ENCODE data around the gene IRF1.
A peak's percentile ranks its signal among the peaks of the same experiment; 100 is the strongest.

The IRF1 gene

DNA sequence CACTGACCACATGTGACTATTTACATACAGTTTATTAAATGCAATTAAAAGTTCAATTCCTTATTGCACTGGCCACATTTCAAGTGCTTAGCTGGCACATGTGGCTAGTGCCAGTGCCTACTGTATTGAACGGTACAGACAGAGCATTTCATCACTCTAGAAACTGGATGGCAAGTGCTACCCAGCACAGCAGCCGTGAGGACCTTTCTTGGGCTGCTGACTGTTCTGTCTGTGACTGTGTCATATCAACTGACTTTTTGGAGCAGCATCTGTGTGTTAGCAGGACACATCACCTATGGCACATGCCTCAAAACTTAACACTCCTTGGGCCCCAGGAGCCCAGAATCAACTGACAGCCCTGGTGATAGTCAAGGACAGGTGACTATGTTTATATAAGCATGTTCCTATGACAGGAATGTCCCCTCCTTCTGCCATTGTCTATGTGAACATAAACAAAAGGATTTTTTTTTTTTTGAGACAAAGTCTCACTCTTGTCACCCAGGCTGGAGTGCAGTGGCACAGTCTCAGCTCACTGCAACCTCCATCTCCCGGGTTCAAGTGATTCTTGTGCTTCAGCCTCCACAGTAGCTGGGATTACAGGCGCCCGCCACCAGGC is 8.9 kb downstream of the IRF1 start:
- H3K4me3 ChIP-seq (ENCODE audit: low read depth, low read length): no peak overlapping the region
- no peak for DNase-seq (ENCODE audit: low read depth)

DNA sequence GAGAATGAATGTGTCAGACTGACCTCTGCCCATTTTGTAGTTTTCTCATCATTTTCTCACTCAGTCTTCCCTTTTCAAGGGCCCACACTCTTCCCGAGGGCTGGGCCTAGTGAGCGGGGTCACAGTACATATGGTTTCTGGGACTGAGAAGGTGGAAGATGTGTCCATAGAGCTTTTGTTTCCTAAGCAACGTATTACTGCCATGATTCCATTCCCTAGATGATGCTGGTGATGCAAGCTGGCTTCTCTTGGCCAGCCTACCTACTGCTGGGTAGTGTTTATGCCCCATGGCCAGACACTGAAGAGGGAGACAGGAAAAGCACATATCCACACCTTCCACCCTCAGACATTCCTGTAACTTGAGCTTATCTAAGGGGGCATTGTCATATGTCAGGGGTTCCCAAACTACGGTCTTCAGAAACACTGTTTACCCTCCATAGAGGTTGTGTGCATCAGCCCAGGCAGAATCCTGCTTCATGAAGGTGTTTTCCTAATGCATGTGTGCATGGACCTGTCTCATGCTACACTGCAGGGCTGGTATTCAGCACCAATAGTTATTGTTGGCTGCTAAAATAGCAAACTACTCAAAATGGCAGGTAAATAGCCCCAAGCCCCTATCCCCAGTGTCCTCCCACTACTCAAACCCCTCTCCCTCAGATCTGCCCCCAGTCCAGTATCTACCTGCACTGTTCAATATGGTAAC is 9.5 kb downstream of the IRF1 start:
- TF ChIP-seq, protein P1, sequence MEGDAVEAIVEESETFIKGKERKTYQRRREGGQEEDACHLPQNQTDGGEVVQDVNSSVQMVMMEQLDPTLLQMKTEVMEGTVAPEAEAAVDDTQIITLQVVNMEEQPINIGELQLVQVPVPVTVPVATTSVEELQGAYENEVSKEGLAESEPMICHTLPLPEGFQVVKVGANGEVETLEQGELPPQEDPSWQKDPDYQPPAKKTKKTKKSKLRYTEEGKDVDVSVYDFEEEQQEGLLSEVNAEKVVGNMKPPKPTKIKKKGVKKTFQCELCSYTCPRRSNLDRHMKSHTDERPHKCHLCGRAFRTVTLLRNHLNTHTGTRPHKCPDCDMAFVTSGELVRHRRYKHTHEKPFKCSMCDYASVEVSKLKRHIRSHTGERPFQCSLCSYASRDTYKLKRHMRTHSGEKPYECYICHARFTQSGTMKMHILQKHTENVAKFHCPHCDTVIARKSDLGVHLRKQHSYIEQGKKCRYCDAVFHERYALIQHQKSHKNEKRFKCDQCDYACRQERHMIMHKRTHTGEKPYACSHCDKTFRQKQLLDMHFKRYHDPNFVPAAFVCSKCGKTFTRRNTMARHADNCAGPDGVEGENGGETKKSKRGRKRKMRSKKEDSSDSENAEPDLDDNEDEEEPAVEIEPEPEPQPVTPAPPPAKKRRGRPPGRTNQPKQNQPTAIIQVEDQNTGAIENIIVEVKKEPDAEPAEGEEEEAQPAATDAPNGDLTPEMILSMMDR (IDR thresholded peaks at IDR 0.05; ENCODE audit: low read depth, low read length, missing control alignments): no peak
- no peak for DNase-seq (ENCODE audit: low read depth)

More for the DNA sequence above, 8.9 kb downstream of the IRF1 start:
- in situ Hi-C loops (cut with HindIII; ENCODE audit: low sequenced_read_pairs): no loop called here
- TF ChIP-seq, protein P1 (IDR thresholded peaks at IDR 0.05; ENCODE audit: low read depth, low read length, missing control alignments): no peak

DNA sequence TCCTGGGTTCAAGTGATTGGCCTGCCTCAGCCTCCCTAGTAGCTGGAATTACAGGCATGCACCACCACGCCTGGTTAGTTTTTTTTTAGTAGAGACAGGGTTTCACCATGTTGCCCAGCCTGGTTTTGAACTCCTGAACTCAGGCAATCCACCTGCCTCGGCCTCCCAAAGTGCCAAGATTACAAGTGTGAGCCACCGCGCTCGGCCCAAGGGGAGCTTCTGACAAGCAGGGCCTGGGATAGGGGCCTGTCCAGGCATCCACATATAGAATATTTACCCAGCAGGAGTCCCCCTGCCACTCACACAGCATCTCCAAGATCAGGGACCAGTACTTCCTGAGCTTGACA is 10.1 kb downstream of the IRF1 start:
- in situ Hi-C loops (cut with HindIII; ENCODE audit: low sequenced_read_pairs): no loop called here
- no peak for DNase-seq (ENCODE audit: low read depth)

More for the DNA sequence above, 9.5 kb downstream of the IRF1 start:
- in situ Hi-C loops (cut with HindIII; ENCODE audit: low sequenced_read_pairs): no loop called here
- no peak overlapping the region for H3K4me3 ChIP-seq (ENCODE audit: low read depth, low read length)

DNA sequence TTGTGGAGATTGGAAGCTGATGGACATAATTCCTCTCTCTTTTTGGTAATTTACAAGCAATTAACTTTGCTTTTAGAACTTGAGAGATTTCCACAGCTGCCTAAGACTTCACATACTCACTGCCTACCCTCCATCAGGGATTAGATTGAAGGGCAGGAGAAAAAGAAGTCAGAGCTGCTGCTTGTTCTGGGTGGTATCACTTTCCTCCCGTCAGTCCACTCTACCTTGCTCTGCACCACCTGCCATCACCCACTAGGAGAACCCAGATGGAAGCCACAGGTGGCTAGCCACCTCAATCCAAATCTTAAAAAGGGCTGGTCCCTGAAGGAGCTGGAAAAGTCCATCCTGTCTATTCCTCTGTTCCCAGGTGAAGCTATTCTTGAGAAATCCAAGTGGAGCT is 10.5 kb downstream of the IRF1 start:
- DNase-seq (ENCODE audit: low read depth): no peak
- H3K4me3 ChIP-seq (ENCODE audit: low read depth, low read length): no peak overlapping the region
- in situ Hi-C loops (cut with HindIII; ENCODE audit: low sequenced_read_pairs): no loop called here
- TF ChIP-seq, protein P1 (IDR thresholded peaks at IDR 0.05; ENCODE audit: low read depth, low read length, missing control alignments): peak; percentile 7

More for the DNA sequence above, 10.1 kb downstream of the IRF1 start:
- H3K4me3 ChIP-seq (ENCODE audit: low read depth, low read length): no peak overlapping the region
- TF ChIP-seq, protein P1 (IDR thresholded peaks at IDR 0.05; ENCODE audit: low read depth, low read length, missing control alignments): no peak

DNA sequence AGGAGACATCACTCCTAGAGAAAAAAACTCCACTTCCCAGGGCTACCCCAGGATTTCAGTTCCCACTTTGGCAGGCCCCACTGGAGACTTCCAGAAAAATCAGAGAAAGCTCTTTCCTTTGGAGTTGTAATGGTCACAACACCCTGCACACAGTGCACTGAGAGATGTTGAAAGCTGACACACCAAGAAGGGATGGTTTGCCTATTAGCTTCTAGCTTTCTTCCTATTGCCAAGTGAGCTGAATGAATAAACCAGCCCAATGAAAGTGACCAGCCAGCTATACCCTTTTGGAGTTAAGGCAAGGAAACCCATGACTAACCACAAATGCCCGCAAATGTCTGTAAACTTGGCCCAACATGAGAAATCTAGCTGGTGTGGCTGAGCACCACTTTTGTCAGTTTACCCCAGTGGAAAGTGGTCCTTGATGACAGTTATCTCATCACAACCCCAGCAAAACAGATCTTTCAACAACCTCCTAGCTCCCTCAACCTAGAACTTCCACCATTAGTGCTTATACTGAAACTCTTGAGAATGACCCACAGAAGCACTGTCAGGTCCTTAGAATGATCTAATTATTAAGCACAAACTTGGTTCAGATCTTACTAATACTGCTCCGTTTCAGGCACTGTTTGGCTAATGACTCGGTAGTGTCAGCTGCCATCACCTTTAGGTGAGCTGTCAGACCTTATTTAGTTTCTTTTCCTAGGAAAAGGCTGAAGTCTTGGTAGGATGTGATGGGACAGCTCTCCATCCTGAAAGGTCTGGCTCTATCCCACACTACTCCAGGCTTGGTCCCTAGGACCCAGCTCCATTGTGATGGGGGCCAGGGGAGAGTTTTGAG is 11.2 kb downstream of the IRF1 start:
- no peak for DNase-seq (ENCODE audit: low read depth)
- TF ChIP-seq, protein P1 (IDR thresholded peaks at IDR 0.05; ENCODE audit: low read depth, low read length, missing control alignments): no peak
- no peak overlapping the region for H3K4me3 ChIP-seq (ENCODE audit: low read depth, low read length)
- in situ Hi-C loops (cut with HindIII; ENCODE audit: low sequenced_read_pairs): loop anchor here (5.0 kb wide), 1 partner anchor 92 kb away; no protein-coding TSS in a partner anchor

DNA sequence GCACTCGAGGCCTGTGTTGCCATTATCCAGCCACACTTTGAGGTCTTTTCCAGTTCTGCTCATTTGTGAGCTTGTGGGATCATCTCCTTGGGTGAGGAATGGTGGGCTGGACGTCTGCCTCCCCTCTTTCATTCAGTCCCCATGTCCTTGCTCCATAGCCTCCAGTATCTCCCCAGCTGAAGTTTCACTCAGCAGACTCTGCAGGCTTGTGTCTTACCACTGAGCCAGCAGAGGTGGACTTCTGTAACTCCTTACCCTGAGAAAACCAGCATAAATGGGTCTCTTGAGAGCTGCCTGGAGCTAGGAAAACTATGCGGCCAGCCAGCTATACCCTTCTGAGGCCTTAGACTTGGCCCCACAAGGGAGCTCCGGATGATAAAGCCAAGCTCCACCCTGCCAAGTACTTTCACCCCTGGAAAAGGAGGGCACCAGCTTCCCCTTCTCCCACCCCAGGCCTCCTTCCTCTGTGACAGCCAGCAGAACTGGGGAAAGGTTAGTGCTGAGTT is 12.2 kb downstream of the IRF1 start:
- H3K4me3 ChIP-seq (ENCODE audit: low read depth, low read length): no peak overlapping the region
- DNase-seq (ENCODE audit: low read depth): no peak
- in situ Hi-C loops (cut with HindIII; ENCODE audit: low sequenced_read_pairs): loop anchor here (5.0 kb wide), 1 partner anchor 91 kb away; no protein-coding TSS in a partner anchor
- TF ChIP-seq, protein P1 (IDR thresholded peaks at IDR 0.05; ENCODE audit: low read depth, low read length, missing control alignments): no peak
